Erythroblast (primary cell): ENCODE measurements around the gene ADAMTS12.

ENCODE experiments used
- DNase-seq, 2 experiments: peaks; one replicate each; lab custom pipeline; 2025; lab: John Stamatoyannopoulos, UW
- GATA1 ChIP-seq: IDR thresholded peaks from 2 replicates; pipeline ENCODE4 v1.6.1; 2011; ENCODE audit warnings: low read depth, mild to moderate bottlenecking, control low read depth, low read length, moderate library complexity
- POLR2A ChIP-seq: IDR thresholded peaks from 2 replicates; pipeline ENCODE4 v1.6.1; 2011; ENCODE audit warnings: mild to moderate bottlenecking, low read length

The ADAMTS12 gene

DNA sequence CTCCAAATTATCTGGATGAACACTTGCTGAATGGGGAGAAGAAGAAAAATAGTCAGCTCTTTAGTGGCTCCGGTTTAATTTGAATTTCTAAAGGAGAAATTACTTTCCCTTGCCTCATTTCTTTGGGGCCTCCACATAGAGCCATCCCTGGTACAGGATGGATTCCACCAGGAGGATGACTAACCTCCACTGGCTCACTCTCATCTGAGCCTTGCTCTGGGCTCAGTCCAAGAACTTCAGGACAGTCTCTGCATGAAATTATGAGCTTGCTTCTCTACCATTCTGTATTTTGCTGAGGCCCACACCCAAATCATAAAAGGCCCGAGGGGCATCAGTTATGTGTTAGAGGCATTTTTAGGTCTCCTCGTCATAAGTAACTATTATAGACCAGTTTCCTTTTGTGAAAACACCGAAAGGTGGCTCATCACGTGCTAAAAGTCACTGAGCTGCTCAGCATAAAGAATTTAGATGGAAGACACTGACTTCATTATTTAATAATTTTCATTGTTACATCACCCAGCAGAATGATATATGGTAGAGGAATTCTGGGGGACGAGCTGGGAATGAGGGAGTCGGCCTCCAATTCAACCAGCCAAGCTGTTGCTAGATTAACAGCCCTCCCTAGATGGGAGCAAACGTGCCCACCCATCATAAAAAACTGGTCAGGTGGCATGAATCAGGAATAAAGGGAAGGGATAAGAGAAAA is 228.9 kb downstream of the ADAMTS12 start:
- DNase-seq = no peak

DNA sequence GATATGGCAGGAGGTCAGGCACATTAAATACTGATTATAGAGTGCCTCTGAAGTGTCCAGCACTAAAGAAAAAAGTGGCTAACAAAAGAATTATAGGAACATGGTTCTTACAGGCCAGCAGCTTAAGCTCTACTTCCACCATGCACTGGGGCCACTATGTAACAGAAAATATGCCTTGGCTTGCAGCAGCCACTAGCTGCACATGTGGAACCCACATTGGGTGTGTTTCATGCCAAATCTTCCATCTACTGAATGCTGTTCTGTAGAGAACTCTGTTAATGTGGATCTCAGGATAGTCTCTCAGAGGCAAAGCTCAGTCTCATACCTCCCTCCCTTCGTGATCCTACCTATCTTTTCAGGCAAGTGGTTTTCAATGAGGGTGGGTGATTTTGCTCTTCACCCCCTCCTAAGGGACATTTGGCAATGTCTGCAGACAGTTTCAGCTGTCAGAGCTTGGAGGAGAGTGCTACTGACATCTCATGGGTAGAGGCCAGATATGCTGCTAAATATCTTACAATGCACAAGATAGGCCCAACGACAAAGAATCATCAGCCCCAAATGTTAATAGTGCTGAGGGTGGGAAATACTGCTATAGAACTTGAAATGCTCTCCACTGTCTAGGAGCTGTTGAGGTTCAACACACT is 232.1 kb downstream of the ADAMTS12 start:
- TF ChIP-seq GATA1 (no peak), POLR2A (no peak)

More for the DNA sequence above, 228.9 kb downstream of the ADAMTS12 start:
- no peak for TF ChIP-seq POLR2A
- TF ChIP-seq GATA1 = no peak

DNA sequence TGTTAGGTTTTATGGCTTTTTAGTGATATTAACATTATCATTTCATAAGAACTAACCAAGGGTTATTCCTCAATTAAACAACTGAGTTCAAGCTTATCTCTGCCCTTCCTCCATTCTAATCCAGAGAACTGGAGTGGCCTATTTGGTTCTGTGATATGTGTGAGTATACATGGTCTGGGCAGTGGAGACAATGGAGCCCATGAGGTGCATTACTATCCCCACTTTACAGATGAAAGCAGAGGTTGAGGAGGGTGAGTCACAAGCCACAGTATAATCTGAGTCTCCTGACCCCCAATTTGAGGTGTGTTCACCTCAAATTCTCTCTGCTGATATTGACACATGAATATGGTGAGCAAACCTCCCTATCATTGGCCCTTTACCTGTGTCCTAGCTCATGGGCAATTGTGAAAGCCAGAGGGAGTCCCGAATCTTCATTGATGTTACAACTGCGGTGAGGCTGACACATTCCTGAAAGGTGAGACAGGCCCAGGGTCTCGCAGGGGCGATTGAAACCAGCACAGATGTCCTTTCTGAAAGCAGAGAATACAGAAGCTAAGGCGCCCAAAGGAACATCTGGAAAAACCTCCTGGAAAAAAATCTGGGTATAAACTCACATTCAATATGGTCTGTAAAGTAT is 233.9 kb downstream of the ADAMTS12 start:
- no peak for TF ChIP-seq GATA1
- TF ChIP-seq POLR2A = no peak

More for the DNA sequence above, 232.1 kb downstream of the ADAMTS12 start:
- no peak for DNase-seq

DNA sequence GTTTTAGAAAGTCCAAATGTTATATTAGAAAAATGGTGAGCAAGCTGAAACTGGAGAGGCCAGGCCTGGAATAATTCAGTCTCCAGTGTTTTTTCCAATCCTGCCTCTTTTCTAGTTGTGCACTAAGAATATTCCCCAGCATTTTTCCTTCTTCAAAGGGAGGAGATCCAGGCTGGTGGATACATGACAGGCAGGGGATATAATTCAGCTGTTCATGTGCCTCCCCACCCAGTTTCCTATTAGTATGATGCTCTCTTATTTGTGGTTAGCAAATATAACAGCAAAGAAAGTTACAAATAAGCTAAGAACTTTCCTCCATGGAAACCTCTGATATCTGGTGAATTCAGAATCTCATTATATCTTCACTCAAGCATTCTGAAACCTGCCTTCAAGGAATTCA is 234.6 kb downstream of the ADAMTS12 start:
- TF ChIP-seq GATA1 (no peak), POLR2A (no peak)
- DNase-seq = no peak

More for the DNA sequence above, 233.9 kb downstream of the ADAMTS12 start:
- no peak for DNase-seq

DNA sequence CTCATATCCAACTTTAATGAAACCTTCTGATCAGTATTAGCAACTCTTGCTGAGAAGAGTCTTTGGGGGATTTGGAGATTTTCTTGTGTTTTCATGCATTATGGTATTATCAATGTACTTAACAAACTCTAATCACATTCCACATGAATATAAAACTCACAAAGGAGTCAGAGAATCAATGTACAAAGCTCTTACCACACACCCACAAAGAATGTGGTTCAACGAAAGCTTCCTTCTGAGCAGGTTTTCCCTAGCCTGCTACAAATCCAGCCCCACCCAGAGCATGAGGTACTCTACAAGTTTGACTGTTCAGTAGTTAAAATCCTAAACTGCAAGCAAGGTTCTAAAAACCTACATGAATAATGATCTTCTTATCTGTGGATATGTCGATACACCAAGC is 240.9 kb downstream of the ADAMTS12 start:
- DNase-seq = no peak
- TF ChIP-seq GATA1 (no peak), POLR2A (no peak)

DNA sequence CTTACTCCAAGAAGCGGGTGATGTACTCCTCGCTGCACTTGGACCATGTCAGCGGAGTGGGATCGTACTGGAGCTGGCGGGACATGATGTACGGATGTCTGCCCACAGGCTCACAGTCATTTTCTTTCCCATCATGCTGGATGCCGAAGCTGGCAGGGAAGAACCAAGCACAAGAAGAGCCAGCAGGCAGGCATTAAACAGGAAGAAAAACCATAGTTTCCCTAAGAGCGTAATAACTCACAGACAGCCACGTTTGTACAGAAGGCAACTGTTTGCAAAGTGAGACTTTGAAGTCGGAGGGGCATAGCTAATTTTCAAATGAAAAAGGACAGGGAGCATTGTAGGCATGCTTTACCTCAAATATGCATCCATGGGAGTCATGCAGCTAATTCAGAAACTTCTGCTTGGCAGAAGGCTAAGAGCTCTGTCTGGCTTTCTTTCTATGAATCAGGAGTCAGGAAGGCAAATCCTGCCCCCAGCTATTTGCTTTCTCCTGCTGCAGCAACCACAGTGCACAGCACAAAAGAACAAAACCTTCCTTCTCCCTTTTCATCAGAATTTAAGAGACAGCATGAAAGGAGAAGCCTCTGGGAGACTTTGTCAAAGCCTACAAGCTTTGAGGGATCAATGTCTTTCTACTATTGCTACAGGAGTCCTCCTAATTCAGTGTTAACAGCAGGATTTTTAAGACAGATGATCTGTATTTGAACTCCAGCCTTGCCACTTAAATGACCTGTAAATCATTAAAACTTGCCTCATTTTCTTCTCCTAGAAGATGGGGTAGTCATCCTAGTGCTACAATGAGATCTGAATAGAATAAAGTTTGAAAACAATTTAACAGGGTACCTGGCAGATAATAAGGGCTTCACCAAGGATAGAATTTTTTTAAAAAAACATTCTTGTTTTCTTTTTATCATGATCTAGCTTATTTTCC is 242.0 kb downstream of the ADAMTS12 start:
- TF ChIP-seq GATA1 = no peak
- no peak for TF ChIP-seq POLR2A
- no peak for DNase-seq

DNA sequence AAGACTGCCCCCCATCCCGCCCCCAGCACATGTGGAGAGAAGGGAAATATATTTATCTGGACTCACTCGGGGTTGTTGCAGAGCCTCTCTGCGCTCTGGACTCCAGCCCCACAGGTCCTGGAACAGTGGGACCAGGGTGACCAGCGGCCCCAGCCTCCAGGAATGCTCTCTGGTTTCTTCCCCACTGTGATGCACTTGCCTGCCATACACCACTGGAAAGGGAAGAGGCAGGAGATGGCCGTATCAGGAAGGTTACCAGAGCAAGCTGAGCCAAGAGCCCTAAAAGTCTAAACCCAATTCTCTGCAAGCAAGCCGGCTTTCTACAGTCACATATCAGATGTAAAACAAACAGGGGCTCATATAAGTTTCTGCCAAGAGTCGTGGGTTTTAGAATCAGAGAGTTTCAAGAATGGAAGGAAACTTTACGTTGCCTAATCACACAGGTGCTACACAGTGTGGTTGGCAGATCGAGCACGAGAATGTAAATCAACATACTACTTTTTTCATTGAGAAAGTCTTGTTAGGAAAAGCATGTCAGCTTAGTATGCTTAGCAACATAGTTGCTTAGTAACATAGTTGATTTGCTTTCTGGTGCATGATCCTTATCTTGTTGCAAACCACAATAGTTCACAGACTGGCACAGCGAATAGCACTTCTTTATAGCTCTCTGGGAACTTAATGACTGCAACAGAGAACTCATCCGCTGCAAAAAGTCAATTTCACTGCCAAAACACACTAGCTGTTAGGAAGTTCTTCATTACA is 249.9 kb downstream of the ADAMTS12 start:
- no peak for DNase-seq
- TF ChIP-seq GATA1 = no peak

DNA sequence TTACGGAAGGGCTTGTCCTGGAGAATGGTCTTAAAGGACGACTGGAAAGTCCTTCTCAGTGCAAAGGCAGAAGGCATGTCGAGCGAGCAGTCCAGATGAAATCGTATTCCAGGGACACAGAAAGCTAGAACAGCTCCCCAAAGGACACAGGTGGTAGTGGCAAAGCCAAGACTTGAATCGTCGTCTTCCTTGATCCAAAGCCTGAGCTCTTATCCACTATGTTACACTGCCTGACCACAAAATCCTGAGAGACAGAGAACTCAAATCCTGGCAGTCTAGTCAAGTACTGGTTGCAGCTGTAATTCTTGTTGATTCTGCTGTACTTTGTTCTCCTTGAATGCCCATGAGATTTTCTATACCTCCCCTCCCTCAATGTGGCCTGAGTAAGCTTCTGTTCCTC is 252.3 kb downstream of the ADAMTS12 start:
- DNase-seq = no peak
- TF ChIP-seq POLR2A = no peak
- TF ChIP-seq GATA1 = no peak

DNA sequence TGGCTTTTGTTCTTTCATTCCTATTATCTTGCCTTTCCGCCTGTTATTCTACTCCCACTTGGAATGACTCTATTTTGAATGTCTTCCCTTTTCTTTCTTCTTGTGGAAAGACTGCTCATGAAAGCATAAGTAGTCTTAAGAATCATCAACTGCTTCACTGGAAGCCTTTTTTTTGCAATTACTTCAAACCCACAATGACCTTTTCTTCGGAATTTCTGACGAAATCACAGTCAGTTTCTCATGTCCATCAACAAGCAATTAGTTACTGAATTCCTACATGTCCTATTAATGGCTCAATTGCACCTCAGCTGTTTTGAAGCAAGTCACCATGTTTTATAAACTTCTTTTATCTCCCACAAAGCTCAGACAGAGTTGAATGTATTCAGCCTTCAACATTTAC is 254.8 kb downstream of the ADAMTS12 start:
- TF ChIP-seq GATA1 (no peak), POLR2A (no peak)
- DNase-seq = no peak

DNA sequence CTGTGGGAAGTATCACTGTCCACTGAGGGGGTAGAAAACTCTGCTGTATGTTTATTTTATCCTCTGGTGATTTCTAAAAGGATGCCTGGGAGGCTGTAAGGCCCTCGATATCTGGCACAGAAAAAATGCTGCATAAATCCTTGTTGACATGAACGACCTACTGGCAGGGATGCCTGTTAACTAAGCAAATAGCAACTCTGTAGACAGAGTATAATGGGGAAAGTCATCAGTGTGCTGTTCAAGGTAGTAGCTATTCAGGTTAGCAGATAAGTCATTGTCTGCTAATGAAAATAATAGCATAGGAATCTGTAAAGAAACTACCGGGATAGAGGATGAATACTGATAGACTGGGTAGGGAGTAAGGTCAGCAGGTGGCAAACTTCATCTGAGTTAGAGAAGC is 256.2 kb downstream of the ADAMTS12 start:
- TF ChIP-seq POLR2A (no peak), GATA1 (no peak)
- no peak for DNase-seq

DNA sequence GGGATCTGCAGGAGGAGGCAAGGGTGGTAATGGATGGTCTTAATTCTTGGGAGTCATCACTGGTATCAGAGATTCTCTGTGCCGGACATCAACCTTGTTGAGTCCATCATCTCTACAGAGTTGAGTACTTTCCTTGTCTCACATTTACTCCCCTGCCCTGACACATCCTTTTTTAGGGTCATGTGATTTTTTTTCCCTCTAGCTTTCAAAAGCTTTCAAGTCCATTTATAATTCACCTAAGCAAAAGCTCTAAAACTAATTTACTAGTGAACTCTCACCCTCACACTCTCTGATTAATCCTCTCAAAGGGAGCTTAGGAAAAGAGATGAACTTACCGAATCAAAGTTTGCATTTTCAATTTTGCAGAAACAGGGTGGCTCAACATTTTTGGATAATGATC is 258.1 kb downstream of the ADAMTS12 start:
- no peak for DNase-seq
- TF ChIP-seq GATA1 (no peak), POLR2A (no peak)

DNA sequence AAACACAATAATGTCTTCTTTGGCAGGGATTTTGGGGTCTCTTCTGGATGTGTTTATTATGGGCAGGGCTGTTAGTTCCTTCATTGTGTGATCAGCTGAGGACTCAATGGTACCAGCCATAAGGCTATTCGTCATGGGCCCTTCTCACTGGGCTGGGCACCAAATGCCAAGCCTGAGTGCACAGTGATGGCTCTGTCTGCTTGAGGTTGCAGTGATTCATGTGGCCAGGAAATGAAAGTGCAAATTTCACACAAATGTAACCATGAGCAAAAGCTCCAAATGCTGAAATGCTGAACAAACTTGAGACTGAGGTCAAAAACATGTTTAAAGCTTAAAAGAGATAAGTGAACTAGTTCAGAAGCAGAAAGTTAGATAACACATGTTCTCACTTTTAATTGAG is 260.0 kb downstream of the ADAMTS12 start:
- TF ChIP-seq GATA1 (no peak), POLR2A (no peak)
- no peak for DNase-seq

DNA sequence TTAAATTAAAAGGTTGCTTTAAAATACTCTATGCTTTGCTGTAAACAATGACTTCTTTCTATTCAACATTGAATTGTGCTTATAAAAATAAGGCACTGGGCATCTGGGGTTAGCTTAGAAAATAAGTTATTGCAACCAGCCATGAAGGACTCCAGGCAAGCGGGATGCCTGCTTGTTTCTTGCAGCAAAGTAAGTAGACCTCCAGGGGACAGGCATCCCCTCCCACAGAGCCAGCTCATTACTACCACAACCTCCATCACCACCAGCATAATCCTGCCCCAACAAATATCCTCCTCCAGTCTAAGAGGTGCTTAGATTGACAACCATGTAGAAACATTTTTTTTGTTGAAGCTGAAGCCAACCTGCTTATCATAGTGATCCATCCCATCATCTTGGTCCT is 260.7 kb downstream of the ADAMTS12 start:
- no peak for TF ChIP-seq POLR2A
- TF ChIP-seq GATA1 = no peak
- no peak for DNase-seq
